ENCODE measurements around the gene TMF1.

TMF1 gene

DNA sequence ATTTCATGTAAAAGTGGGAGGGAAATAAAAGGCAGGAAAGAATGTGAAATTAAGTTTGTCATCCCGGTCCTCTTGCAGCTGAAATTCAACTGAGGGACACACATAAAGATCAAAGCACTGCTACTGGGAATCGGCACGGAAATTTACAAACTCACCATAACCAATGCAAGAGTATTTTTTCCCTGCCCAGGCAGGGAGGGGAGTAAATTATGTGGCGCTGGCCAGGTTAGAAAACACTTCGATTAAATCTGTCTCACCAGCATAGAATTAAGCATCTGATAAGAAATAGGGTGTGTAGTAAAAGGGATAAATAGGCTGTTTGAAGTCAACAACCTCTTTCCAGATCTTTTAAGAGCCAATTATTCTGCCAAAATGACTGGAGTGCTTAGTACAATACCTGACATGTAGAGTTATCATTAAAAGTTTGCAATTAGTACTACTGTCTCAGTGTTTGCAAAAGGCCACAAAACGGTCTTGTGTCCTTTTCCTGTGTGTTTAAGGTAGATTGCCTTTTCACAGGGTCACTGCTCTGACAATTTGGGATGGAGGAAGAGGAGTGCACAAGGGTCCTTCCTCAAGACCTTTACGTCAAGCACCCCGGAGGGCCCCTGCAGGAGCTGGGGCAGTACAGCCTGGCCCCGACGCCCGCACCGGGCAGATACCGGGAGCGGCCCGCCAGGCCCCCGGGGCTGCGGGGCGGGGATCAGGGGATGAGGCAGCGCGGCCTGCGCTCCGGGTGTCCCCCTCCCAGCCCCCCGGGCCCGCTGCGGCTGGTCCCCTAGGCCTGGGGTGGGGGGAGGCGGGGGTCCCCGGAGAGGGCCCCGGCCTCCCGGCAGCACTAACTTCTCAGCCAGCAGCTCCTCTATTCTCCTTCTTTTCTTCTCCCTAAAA lies 27.4 kb upstream of the TMF1 start:
- no peak for DNase-seq

- DNase-seq: no peak
Measured at GRCh38 chr3:69072928-69073327, 20.8 kb upstream of the TMF1 start.

DNA sequence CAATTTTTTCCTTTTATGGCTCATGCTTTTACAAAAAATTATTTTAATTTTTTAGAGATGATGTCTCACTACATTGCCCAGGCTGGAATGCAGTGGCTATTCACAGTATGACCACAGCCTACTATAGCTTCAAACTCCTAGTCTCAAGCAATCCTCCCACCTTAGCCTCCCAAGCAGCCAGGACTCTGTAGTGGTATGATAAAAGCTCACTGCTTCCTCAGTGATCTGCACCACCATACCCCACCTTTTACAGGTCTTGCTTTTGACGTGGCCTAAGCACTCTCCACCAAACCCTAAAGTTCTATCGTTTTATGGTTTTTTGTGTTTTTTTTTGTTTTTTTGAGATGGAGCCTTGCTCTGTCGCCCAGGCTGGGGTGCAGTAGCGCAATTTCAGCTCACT lies 14.0 kb upstream of the TMF1 start:
- no peak for DNase-seq

GRCh38 chr3:69065318-69065964 lies 13.3 kb upstream of the TMF1 start:
- no peak for DNase-seq

DNA sequence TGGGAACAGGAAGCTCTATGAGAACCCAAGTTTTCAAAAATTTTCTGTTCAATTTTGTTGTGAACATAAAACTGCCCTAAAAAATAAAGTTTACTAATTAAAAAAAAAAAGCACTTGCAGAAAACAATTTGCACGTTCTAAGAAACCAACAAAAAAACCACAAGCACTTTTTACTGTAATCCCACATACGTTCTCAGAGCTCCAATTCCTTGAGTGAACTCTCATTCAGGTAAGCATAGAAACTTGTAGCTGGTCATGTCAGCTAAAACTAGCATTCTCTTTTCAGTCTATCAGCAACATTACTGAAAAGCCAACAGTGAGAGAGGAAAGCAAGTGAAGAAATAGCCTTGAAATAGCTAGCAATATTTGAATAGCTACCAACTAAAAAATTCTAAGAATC lies 11.5 kb upstream of the TMF1 start:
- no peak for DNase-seq

- DNase-seq: no peak
Measured at GRCh38 chr3:69059688-69060087, 7.6 kb upstream of the TMF1 start.

- no peak for DNase-seq
Measured at GRCh38 chr3:69058947-69059224, 6.8 kb upstream of the TMF1 start.

GRCh38 chr3:69058180-69058946 lies 6.2 kb upstream of the TMF1 start:
- no peak for DNase-seq

DNA sequence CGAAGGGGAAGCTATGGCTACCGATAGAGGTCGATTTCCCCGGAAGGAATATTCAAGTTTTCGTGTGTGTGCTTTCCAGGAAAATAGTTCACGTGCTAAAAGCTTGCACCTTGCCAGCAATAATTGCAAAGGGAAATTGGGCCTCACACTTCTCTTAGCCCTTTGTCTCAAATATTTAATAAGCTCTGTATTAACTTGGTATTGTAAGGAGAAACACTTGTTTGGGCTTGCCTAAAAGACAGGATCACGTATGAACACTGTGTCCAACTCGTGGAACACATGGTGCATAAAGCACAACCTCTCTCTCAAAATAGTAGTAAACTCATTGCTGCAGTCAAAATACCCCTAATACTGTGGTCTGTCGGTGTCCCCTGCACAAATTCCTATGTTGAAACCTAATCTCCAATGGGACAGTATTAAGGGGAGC lies 352 bp upstream of the TMF1 start:
- no peak for DNase-seq

DNA sequence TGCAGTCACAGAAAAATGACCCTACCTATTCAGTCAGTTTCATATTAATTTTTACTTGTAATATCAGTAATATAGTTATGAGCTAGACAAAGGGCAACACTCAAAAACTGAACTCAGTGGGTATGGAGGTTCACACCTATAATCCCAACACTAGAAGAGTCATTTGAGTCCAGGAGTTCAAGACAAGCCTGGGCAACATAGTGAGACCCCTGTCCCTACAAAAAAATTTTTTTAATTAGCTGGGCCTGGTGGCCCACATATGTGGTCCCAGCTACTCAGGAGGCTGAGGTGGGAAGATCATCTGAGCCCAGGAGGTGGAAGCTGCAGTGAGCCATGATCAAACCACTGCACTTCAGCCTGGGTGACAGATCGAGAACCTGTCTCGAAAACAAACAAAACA lies 3.1 kb downstream of the TMF1 start:
- no peak for DNase-seq

DNA sequence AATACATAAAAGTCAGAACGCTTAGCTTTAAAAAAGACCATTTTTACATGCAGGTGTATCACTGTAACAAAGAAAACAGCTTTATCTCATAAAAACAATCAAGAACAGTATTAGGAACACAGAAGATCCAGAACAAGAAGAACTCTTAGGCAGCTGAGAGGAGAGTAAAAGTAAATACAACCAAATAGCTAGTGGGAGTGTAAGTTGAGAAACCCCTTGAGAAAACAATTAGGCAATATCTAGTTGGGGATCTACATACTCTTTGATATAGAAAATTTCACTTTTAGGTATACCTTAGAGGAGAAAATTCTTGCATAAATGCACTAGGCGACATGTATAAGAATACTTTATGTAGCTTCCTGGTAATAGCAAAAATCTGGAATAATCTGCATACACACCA lies 7.5 kb downstream of the TMF1 start:
- no peak for DNase-seq

- DNase-seq: no peak
Measured at GRCh38 chr3:69033470-69033869, 18.7 kb downstream of the TMF1 start.

- DNase-seq: no peak
Measured at GRCh38 chr3:69032737-69033136, 19.4 kb downstream of the TMF1 start.

DNA sequence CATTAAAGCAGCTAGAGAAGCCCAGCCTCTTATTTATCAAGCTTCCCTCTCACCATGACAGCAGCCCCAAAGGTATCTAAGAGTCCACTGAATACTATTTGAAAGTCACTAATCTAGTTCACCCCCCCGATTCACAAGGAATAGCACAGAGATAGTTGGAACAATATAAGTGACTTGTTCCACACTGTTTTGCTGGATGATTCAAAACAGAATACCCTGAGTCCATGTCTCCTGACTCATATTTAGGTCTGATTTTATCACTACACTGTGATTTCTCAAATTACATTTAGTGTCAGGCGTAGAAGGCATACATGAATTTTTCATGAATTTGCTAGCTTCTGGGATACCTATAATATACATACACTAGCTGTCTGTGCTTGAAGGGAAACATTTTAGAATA lies 20.0 kb downstream of the TMF1 start:
- DNase-seq: no peak

DNA sequence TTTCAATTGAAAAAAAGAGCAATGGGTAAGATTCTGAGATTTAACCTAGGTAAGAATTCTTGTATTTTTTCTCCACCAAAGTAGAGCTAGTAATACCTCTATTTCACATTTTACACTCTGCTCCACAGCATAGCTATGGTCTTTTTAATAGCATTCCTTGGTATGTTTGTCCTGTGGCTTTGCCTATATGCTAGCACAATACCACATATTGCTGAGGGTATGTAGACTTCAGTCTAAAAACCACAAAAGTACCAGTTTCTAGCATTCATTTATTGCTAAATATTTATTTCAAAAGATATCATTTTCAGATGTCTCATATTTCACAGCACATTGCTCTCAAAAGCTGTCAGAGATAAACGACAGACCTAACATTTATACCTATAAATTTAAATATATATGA lies 20.5 kb downstream of the TMF1 start:
- DNase-seq: no peak

GRCh38 chr3:69020857-69021256 lies 31.3 kb downstream of the TMF1 start:
- DNase-seq: no peak

DNA sequence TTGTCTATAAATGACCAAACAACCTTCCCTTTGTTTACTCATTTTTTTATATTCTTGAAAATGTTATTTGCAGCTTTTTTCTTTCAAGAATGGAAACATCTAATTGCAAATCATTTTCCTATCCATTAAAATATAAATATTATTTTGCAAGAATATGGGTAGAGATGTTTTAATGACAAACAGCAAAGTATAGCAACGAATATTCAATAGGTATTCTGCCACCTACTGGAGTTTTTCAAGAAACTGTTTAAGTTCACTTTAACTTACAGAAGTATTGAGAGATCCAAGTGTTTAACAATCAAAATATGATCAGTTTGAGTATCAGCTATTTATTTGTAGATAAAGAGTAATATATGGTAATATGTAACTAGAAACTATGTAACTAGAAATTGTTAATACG lies 31.7 kb downstream of the TMF1 start:
- no peak for DNase-seq

DNA sequence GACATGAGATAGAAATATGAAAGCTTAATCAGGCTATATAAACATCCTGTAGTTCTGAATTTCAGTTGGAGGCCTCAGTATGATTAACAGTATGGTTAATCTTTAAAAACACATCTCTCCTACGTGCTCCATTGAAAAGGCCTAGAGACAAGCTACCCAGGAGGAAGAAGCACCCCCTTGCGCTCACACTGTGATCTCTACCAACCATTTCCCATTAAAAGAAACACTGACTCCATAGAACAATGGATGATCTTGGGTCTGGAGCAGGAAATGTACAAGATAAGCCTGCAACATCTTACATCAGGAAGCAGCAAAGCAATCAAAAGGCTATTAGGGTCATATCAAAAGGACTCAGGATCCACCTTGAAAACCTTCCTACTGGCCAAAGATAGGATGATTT lies 35.2 kb downstream of the TMF1 start:
- no peak for DNase-seq

DNA sequence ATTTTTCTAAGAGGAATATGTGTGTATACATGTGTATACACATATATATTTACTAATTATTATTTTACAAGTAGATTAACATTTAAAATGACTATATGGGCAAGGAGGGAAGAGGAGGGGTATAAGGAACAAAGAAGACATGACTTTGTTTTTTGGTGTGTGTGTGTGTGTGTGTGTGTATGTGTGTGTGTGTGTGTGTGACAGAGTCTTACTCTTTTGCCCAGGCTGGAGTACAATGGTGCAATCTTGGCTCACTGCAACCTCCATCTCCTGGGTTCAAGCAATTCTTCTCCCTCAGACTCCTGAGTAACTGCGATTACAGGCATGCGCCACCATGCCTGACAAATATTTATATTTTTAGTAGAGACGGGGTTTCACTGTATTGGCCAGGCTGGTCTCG lies 36.0 kb downstream of the TMF1 start:
- no peak for DNase-seq

DNA sequence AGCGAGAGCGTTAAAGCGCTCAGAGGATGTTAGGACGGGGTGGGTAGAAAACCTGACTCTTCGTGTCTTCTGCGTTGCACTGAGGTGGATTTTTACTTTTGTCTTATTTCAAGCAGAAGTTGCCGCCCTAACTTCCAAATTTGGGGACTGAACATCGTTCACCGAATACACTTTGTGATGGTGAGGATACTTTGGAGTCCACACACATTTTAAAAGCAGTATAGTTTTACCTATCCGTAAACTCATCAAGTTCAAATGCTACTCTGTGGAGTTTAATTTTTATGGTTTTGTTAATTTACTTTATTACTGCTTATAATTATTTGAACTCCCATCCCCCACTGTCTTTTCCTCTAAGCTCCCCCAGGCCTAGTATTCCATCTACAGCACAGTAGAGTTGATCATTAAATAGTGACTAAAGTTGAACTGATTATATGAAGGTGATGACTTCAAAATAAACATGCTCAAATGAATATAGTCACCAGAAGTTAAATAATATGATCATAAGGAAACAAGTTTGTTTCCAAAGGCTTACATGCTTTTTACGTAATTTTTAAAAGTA lies 38.0 kb downstream of the TMF1 start:
- no peak for DNase-seq

GRCh38 chr3:69013253-69014021 lies 38.7 kb downstream of the TMF1 start, which contains the start of gene EOGT:
Gene EOGT (minus strand): TSS chr3:69013684. CDS start chr3:69009846, 3,838 bp downstream.
- peak; percentile 54 for DNase-seq

DNA sequence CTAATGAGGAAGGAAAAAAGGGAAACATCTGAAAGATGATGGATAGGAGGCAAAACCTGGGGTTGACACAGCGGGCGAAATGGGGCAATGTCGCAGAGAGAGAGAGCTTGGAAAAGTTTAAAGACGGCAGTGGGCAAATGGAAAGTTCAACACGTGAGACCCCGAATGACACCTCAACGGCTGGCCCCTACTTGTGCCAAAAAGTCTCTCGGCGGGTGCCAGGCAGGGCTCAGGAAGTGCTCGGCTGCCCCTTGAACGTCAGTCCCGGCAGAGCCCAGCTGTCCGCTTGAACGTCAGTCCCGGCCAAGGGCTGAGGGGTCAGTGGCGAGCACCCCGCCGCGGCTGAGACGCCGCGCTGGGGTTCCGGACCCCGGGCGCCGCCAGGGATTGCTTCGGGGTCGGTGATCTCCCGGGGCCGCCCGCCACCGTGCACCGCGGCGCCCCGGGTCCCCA lies 39.3 kb downstream of the TMF1 start:
- DNase-seq: no peak

Measured in effector CD8-positive, alpha-beta T cell (primary cell).